AG04450 (cell line): ENCODE data around the gene MBD6. TPM values are rescaled to one million over a fixed set of nuclear protein-coding genes. Genes with fewer than 3 reads are reported as not detected.

Experiments
- CTCF ChIA-PET: fragments of 300-600, 350-600 bp; formaldehyde crosslinking; extraction: SDS; loops from one replicate; lab custom pipeline; 2022; ENCODE audit warnings: antibody characterized with exemption, inconsistent platforms; lab: Charles Lee
- POLR2A ChIA-PET: fragments of 350-600 bp; formaldehyde crosslinking; extraction: SDS; loops from one replicate; lab custom pipeline; 2021; ENCODE audit warnings: antibody characterized with exemption, inconsistent platforms; lab: Yijun Ruan, JAX
- DNase-seq: peaks from one replicate; pipeline ENCODE4 v3.0.0-alpha.2; 2011; ENCODE audit warnings: low read depth, low spot score
- H3K27ac ChIP-seq: one replicate; pipeline ENCODE4 v1.5.1; 2012; ENCODE audit warnings: low read depth, low read length, control low read depth
- H3K27me3 ChIP-seq: one replicate; pipeline ENCODE4 v1.6.0; 2012; ENCODE audit warnings: low read length; ENCODE audit not compliant: control insufficient read depth, insufficient read depth
- H3K4me3 ChIP-seq: 2 replicates; pipeline ENCODE4 v1.5.1; 2011; ENCODE audit warnings: mild to moderate bottlenecking, low read depth, low read length, control low read depth
- H3K9me3 ChIP-seq: 2 replicates; pipeline ENCODE4 v1.5.1; 2012; ENCODE audit warnings: low read length; ENCODE audit not compliant: control insufficient read depth, insufficient read depth
- polyA plus RNA-seq: library from polyadenylated mRNA; depleted of rRNA; stranded (reverse); fragments of >200 nt; gene quantifications from 2 replicates; pipeline ENCODE4 v1.2.3, GENCODE V29; 2011
- TF ChIP-seq, protein P1 (sequence below): IDR thresholded peaks from 2 replicates; pipeline ENCODE4 v1.5.1; 2011; ENCODE audit warnings: low read depth, low read length, control low read depth, inconsistent platforms

Gene MBD6
- polyA plus RNA-seq, 1 experiment = 3.3 TPM

DNA sequence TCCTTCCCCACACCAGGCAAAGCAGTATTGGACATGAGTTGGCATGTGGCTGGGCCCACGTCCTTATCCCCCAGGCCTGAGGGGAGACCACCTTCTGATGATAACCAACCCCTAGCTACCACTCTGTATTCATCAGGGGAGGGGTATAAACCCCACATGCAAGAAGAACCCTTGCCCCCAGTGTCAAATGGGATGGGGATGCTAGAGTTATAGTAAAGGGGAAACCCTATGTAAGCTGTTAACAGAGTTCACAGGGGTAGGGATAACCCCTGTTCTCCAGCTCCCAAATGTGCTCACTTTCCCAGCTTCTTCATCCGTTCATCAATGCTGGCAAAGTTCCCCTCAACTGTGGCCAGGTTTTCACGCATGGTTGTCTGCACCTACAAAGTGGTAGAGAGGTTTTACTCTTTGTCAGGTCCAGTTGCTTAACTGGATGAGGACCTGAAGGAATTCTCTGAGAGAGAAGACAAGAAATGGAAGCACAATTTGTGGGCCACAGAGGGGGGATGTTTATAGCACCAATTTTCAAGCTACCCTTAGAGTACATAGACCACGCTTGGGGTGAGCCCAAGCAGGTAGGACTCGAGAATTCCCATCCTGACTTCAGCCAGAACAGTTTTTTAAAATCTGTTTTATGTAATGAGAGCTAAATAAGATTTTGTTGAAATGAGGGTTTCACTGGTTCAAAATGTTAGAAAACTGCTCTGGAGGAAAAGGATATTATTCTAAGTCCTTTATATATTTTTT lies 7.9 kb downstream of the MBD6 start:
- ChIA-PET CTCF (interaction anchor here (0.8 kb wide), 1 partner anchor 72 kb away, joined by 4 read pairs; no protein-coding TSS in a partner anchor), POLR2A (no interaction called here)
- H3K4me3 ChIP-seq = no peak overlapping the region
- DNase-seq = no peak
- no peaks in the 10 kb centered on the region for H3K27me3 ChIP-seq
- no peak overlapping the region for H3K27ac ChIP-seq
- H3K9me3 ChIP-seq = no peaks in the 10 kb centered on the region
- TF ChIP-seq, protein P1, sequence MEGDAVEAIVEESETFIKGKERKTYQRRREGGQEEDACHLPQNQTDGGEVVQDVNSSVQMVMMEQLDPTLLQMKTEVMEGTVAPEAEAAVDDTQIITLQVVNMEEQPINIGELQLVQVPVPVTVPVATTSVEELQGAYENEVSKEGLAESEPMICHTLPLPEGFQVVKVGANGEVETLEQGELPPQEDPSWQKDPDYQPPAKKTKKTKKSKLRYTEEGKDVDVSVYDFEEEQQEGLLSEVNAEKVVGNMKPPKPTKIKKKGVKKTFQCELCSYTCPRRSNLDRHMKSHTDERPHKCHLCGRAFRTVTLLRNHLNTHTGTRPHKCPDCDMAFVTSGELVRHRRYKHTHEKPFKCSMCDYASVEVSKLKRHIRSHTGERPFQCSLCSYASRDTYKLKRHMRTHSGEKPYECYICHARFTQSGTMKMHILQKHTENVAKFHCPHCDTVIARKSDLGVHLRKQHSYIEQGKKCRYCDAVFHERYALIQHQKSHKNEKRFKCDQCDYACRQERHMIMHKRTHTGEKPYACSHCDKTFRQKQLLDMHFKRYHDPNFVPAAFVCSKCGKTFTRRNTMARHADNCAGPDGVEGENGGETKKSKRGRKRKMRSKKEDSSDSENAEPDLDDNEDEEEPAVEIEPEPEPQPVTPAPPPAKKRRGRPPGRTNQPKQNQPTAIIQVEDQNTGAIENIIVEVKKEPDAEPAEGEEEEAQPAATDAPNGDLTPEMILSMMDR = no peak

DNA sequence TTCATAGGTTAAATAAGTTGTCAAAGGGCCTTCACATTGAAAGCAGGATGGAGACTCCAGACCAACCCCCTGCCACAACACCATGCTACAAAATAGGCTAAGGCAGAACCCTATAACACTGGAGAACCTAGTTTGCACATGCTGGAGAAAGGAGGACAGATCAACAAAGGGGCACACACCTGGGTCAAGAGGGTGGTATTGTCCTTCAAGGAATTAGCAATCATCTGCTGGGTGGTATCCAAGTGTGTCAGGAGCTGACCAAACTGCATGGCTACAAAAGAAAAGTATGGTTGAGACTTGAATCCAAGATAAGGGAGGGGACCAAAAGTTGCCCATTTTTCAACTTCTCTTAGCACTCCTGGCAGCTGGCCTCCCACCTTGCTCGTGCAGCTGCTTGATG lies 9.2 kb downstream of the MBD6 start:
- no peak for DNase-seq
- H3K4me3 ChIP-seq = no peak overlapping the region
- no peaks in the 10 kb centered on the region for H3K9me3 ChIP-seq
- no peak overlapping the region for H3K27ac ChIP-seq
- POLR2A ChIA-PET = interaction anchor here (1.6 kb wide), 1 partner anchor 8 kb away, joined by 8 read pairs; no protein-coding TSS in a partner anchor
- CTCF ChIA-PET = no interaction called here
- H3K27me3 ChIP-seq = no peaks in the 10 kb centered on the region
- TF ChIP-seq, protein P1 = no peak

DNA sequence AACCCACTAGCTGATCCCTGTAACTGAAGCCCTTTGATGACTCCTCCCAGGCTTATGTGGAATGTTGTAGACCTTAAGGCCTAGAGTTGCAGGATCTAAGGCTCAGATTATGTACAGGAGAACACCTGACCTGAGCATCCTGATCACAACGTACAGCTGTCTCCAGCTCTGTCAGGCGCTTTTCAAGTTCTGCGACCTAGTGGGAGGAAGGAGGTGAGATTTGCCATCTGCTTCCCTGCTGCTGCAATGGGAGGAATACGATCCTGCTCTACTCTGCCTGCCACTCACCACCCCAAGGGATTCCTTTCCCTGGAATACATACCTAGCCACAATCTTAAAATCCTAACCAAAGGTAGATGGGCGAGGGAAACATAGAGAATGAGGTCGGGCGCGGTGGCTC lies 10.5 kb downstream of the MBD6 start:
- Histone ChIP-seq H3K27me3 (no peaks in the 10 kb centered on the region), H3K9me3 (no peaks in the 10 kb centered on the region), H3K4me3 (no peak overlapping the region), H3K27ac (no peak overlapping the region)
- ChIA-PET POLR2A (interaction anchor here (1.6 kb wide), 1 partner anchor 9 kb away, joined by 8 read pairs; no protein-coding TSS in a partner anchor), CTCF (no interaction called here)
- DNase-seq = no peak
- TF ChIP-seq, protein P1 = no peak

DNA sequence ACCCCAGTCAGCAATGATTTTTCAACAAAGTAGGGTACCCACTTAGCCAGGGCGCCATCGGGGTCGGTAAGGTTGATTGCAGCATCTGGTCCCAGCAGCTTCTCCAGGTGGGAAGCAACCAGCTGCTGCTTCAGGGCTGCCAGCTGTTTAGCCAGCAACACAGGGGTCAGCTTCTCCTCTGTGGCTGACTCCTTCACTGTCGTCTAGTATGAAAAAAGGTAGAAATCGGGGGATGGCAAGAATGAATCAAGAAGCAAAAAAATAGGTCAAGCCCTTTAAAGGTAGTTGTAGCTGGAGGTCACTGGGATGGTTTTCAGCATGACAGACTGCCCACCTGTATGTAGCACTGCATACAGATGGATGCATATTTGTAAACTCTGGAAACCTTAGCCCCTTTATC lies 11.6 kb downstream of the MBD6 start:
- POLR2A ChIA-PET = interaction anchor here (0.7 kb wide), 1 partner anchor 10 kb away, joined by 3 read pairs; no protein-coding TSS in a partner anchor

More for the DNA sequence above, 11.6 kb downstream of the MBD6 start:
- no peak for DNase-seq
- Histone ChIP-seq H3K27me3 (no peaks in the 10 kb centered on the region), H3K9me3 (no peaks in the 10 kb centered on the region), H3K4me3 (no peak overlapping the region), H3K27ac (no peak overlapping the region)
- TF ChIP-seq, protein P1 = no peak
- CTCF ChIA-PET = no interaction called here
